GM21528 (cell line): ENCODE results near the gene TAGLN3.

Source experiments
- ATAC-seq: cut with Tn5 transposase; IDR thresholded peaks from one replicate; pipeline ENCODE4 v1.9.1; 2021; ENCODE audit warnings: mild to moderate bottlenecking, moderate library complexity; ENCODE audit not compliant: unreplicated experiment, low FRiP score

Gene TAGLN3

GRCh38 chr3:111975131-111975530 lies 23.6 kb upstream of the TAGLN3 start:
- no peak for ATAC-seq

GRCh38 chr3:111976254-111976653 lies 22.5 kb upstream of the TAGLN3 start:
- no peak for ATAC-seq

- ATAC-seq: peak; percentile 97
These were observed 19.9 kb upstream of the TAGLN3 start, which contains the start of gene ABHD10 for GRCh38 chr3:111978583-111979433. Gene ABHD10 (plus strand): TSS chr3:111979026. CDS start chr3:111979062, 36 bp downstream.

GRCh38 chr3:111979434-111980038 lies 19.2 kb upstream of the TAGLN3 start:
- peak; percentile 43 for ATAC-seq

- ATAC-seq: no peak
These were observed 17.8 kb upstream of the TAGLN3 start for GRCh38 chr3:111980716-111981456.

- ATAC-seq: no peak
These were observed 17.3 kb upstream of the TAGLN3 start for GRCh38 chr3:111981457-111981763.

GRCh38 chr3:111984636-111985298 lies 14.0 kb upstream of the TAGLN3 start:
- no peak for ATAC-seq

GRCh38 chr3:111986800-111987199 lies 11.9 kb upstream of the TAGLN3 start:
- ATAC-seq: no peak

GRCh38 chr3:111989061-111989678 lies 9.6 kb upstream of the TAGLN3 start:
- ATAC-seq: peak; percentile 92

GRCh38 chr3:111993038-111993437 lies 5.7 kb upstream of the TAGLN3 start:
- ATAC-seq: no peak

- ATAC-seq: no peak
These were observed 982 bp downstream of the TAGLN3 start for GRCh38 chr3:111999484-112000324.

GRCh38 chr3:112000367-112000771 lies 1.6 kb downstream of the TAGLN3 start:
- no peak for ATAC-seq

GRCh38 chr3:112000966-112001365 lies 2.2 kb downstream of the TAGLN3 start:
- ATAC-seq: no peak

GRCh38 chr3:112001526-112001925 lies 2.8 kb downstream of the TAGLN3 start:
- no peak for ATAC-seq

GRCh38 chr3:112002096-112002971 lies 3.6 kb downstream of the TAGLN3 start:
- no peak for ATAC-seq

- ATAC-seq: no peak
These were observed 4.8 kb downstream of the TAGLN3 start for GRCh38 chr3:112003321-112004080.

GRCh38 chr3:112004187-112004586 lies 5.5 kb downstream of the TAGLN3 start:
- no peak for ATAC-seq

- no peak for ATAC-seq
These were observed 5.9 kb downstream of the TAGLN3 start for GRCh38 chr3:112004669-112005068.
